ENCODE results near the gene SHMT1. TPM values are rescaled to one million over a fixed set of nuclear protein-coding genes. Genes with fewer than 3 reads are reported as not detected.

SHMT1 gene
- total RNA-seq, 1 donor from 2014 or later = 18.4 TPM

DNA sequence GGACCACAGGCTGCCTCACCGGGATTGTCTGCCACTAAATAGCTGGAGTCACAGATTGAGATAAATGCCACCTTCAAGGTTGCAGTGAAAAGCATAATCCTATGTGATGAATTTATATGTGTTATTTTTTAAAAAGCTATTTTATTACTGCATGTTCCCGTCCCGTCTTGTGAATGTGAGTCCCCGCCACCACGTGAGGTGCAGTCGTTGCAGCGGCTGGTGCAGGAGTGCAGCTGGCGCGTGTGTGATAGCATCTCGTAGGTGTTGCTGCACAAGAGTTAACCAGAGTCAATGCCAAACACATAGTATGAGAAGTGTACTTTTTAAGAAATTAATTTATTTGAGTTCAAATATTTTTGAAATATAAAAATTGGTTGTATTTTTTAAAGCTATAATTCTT lies 35.8 kb downstream of the SHMT1 start:
- TF ChIP-seq, protein P1, sequence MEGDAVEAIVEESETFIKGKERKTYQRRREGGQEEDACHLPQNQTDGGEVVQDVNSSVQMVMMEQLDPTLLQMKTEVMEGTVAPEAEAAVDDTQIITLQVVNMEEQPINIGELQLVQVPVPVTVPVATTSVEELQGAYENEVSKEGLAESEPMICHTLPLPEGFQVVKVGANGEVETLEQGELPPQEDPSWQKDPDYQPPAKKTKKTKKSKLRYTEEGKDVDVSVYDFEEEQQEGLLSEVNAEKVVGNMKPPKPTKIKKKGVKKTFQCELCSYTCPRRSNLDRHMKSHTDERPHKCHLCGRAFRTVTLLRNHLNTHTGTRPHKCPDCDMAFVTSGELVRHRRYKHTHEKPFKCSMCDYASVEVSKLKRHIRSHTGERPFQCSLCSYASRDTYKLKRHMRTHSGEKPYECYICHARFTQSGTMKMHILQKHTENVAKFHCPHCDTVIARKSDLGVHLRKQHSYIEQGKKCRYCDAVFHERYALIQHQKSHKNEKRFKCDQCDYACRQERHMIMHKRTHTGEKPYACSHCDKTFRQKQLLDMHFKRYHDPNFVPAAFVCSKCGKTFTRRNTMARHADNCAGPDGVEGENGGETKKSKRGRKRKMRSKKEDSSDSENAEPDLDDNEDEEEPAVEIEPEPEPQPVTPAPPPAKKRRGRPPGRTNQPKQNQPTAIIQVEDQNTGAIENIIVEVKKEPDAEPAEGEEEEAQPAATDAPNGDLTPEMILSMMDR (IDR thresholded peaks at IDR 0.05) = no peak
- intact Hi-C loops (cut with micrococcal nuclease) = no loop called here
- Mint-ChIP-seq H3K36me3 (ENCODE audit: low read depth) (peaks cover 85% of the 10 kb centered on the region), H3K9me3 (no peaks in the 10 kb centered on the region), H3K4me3 (no peak overlapping the region), H3K27ac (no peak overlapping the region), H3K4me1 (peaks cover 26% of the 10 kb centered on the region), H3K27me3 (no peaks in the 10 kb centered on the region)
- ChIA-PET CTCF (no interaction called here), POLR2A (no interaction called here)
- no peak for DNase-seq
- ATAC-seq (ENCODE audit: low read depth) = no peak

DNA sequence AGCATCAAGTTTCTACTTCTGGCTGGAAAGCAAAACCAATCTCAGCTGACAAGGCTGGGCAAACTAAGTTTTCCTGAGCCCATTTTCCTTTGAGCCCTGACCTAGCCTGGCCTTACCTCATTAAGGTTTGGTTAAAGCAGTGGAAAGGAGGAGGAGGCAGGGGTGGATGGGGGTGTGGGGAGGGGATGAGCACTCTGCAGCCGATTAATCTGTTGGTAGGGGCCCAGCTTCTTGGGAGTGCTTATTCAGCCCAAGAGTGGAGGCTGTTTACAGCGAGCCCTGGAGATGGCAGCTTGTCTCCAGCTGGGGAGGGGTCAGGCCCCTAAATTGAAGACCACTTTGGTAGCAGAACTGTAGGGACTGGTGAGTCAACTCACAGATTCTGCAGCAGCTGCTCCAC lies 36.3 kb downstream of the SHMT1 start:
- Mint-ChIP-seq H3K4me1 (peaks cover 28% of the 10 kb centered on the region), H3K27ac (no peak overlapping the region), H3K4me3 (no peak overlapping the region), H3K36me3 (ENCODE audit: low read depth) (peaks cover 85% of the 10 kb centered on the region), H3K9me3 (no peaks in the 10 kb centered on the region), H3K27me3 (no peaks in the 10 kb centered on the region)
- no peak for ATAC-seq (ENCODE audit: low read depth)
- TF ChIP-seq, protein P1 (IDR thresholded peaks at IDR 0.05) = no peak
- POLR2A ChIA-PET = no interaction called here
- intact Hi-C loops (cut with micrococcal nuclease) = no loop called here
- DNase-seq = no peak
- CTCF ChIA-PET = no interaction called here

DNA sequence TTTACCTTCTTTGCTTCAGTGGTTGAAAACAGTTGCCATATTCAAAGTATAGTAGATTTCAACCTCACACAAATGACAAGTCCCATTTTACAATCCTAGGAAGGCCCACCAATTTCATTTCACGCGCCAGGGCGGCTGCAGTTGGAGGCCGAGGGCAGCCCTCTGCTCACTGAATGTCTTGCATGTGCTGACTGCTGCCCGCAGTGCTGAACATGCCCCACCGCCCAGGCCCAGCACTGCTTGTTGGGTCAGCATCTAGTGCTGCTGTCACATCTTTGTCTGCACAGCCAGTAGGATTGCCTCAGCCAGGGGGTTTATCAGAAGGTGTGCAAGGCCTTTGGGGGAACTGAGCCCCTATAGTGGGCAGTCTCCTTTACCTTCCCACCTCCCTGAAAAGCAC lies 36.8 kb downstream of the SHMT1 start:
- Mint-ChIP-seq H3K36me3 (ENCODE audit: low read depth) (peaks cover 82% of the 10 kb centered on the region), H3K27ac (no peak overlapping the region), H3K9me3 (no peaks in the 10 kb centered on the region), H3K4me3 (no peak overlapping the region), H3K4me1 (peaks cover 30% of the 10 kb centered on the region), H3K27me3 (no peaks in the 10 kb centered on the region)
- intact Hi-C loops (cut with micrococcal nuclease) = no loop called here
- no peak for DNase-seq
- ChIA-PET POLR2A (no interaction called here), CTCF (no interaction called here)
- TF ChIP-seq, protein P1 (IDR thresholded peaks at IDR 0.05) = no peak
- ATAC-seq (ENCODE audit: low read depth) = no peak

DNA sequence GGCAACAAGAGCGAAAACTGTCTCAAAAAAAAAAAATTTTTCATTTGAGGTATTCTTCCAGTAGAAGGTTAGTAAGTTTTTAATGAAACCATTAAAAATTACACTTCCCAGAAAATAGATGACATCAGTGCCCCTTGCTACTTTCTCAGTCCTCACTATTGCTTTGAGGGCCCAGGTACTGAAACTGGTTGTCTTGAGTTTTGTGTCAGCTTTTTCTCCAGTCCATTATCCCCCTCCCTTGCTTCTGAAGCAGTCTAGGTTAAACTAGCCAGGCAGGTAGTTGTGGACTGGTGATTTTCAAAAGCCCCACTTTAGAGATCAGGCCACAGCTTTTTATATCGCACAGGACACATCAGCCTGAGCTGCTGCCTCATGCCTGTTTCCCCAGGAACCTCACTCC lies 37.3 kb downstream of the SHMT1 start:
- Mint-ChIP-seq H3K27ac (peak overlapping the region; percentile 75), H3K4me3 (no peak overlapping the region), H3K9me3 (no peaks in the 10 kb centered on the region), H3K4me1 (peaks cover 31% of the 10 kb centered on the region), H3K36me3 (ENCODE audit: low read depth) (peaks cover 82% of the 10 kb centered on the region), H3K27me3 (no peaks in the 10 kb centered on the region)
- DNase-seq (no peak), ATAC-seq (ENCODE audit: low read depth) (no peak)
- ChIA-PET CTCF (no interaction called here), POLR2A (no interaction called here)
- TF ChIP-seq, protein P1 (IDR thresholded peaks at IDR 0.05) = no peak
- intact Hi-C loops (cut with micrococcal nuclease) = no loop called here

DNA sequence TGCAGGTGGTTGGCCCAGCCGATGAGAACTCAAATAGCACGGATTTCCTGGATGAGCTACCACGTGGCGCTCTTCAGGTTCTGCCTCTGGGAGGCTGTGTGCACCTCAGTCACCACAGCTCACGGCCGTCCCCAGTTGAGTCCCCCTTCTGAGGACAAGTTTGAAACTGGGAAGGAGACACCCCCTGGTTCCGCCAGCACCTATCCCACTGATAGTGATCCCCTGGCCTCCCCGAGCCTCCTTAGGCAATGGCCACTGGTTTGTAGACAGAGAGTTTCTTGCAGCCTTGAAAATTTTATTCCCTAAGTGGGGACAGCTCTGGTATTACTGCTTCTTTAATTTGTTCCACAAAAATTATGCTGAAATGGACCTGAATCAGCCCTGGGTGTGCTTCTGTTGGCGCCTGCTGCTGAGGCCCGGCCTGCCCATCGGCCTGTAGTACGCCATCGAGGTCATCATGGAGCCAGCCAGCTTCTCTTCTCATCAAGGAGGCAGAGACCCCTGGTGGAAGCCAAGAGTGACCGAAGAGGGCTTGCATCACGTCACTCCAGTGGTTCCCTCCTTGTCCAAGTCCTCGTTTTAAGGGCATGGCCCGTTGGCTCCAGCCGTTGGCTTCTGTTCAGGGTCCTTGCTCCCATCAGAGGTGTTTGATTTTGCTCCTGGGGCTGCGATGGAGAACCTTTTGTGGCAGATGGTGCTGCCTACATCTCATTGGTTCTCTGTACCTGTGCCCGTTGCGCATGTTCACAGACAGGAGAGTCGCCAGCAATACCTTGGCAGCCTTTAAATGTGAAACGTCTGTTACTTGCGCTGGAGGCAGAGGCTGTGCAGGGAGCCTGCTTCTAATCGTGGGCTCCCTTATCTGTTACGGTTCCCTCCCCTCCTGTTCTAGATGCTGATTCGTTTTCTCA lies 39.0 kb downstream of the SHMT1 start:
- Mint-ChIP-seq H3K9me3 (no peaks in the 10 kb centered on the region), H3K27me3 (no peaks in the 10 kb centered on the region), H3K36me3 (ENCODE audit: low read depth) (peaks cover 82% of the 10 kb centered on the region), H3K27ac (peak overlapping the region; percentile 75), H3K4me3 (no peak overlapping the region), H3K4me1 (peaks cover 47% of the 10 kb centered on the region)
- DNase-seq = no peak
- CTCF ChIA-PET = no interaction called here
- POLR2A ChIA-PET = interaction anchor here (1.8 kb wide), 1 partner anchor 10 kb away, joined by 8 read pairs; the partner anchor contains the start of genes SMCR8 and TOP3A
- intact Hi-C loops (cut with micrococcal nuclease) = loop anchor here (1.0 kb wide), 1 partner anchor 10 kb away; the partner anchor contains the start of gene TOP3A
- no peak for ATAC-seq (ENCODE audit: low read depth)
- TF ChIP-seq, protein P1 (IDR thresholded peaks at IDR 0.05) = no peak

Measured in activated B cell treated with CpG ODN at 0.5 μM for 24 hours (primary cell).